Esophagus squamous epithelium (tissue), 5 donors: ENCODE results near the gene TMEM269. TPM values are rescaled to one million over a fixed set of nuclear protein-coding genes. Genes with fewer than 3 reads are reported as not detected.
"Not testable (repeated sequence)": the region's sequence is repeated elsewhere in the genome, so short reads cannot be mapped to it uniquely, and the experiment has no call there.

Source experiments
- DNase-seq: peaks from one replicate; lab custom pipeline; 2025; lab: John Stamatoyannopoulos, UW
- H3K27ac ChIP-seq, 4 donors: fragments of 200-600 bp; sonication (generic); one replicate each; pipeline ENCODE4 v1.5.1; 2016 to 2019; ENCODE audit warnings: mild to moderate bottlenecking in 1 of 4
- H3K27me3 ChIP-seq, 4 donors: fragments of 200-600 bp; sonication (generic); 1 replicate in 3 of 4; 2 replicates in 1 of 4; pipeline versions ENCODE4 v1.5.1 to v1.6.0; 2017 to 2021; ENCODE audit warnings: antibody characterized with exemption in 1 of 4
- H3K36me3 ChIP-seq, 3 donors: fragments of 200-600 bp; sonication (generic); one replicate each; pipeline ENCODE4 v1.5.1; 2016 to 2019
- H3K4me1 ChIP-seq, 3 donors: fragments of 200-600 bp; sonication (generic); one replicate each; pipeline ENCODE4 v1.5.1; 2017 to 2019
- H3K4me3 ChIP-seq, 4 donors: fragments of 200-600 bp; sonication (generic); 1 replicate in 3 of 4; 2 replicates in 1 of 4; pipeline ENCODE4 v1.5.1; 2016 to 2019; ENCODE audit warnings: mild to moderate bottlenecking in 2 of 4, moderate library complexity in 1 of 4
- H3K9me3 ChIP-seq, 3 donors: fragments of 200-600 bp; sonication (generic); one replicate each; pipeline ENCODE4 v1.5.1; 2016 to 2019
- POLR2A ChIP-seq, 4 donors: fragments of 450-650 bp; IDR thresholded peaks; one replicate each; pipeline ENCODE4 v1.6.1; 2017; ENCODE audit warnings: antibody characterized with exemption in 4 of 4, mild to moderate bottlenecking in 4 of 4, moderate library complexity in 3 of 4
- WGBS, 2 donors: methylation state at CpG; one replicate each; pipeline ENCODE4 v1.1.5; 2018; 5-methylcytosine and 5-hydroxymethylcytosine counted together
- intact Hi-C: fragments of 100-400 bp; cut with DNase I; formaldehyde crosslinking; loops from one replicate; pipeline ENCODE4 v1.15.0; 2022
- total RNA-seq, 4 donors: library from RNA; depleted of rRNA; stranded (reverse); fragments of >200 nt; gene quantifications; one replicate each; pipeline ENCODE4 v1.1.0, GENCODE V29; 2016
- TF ChIP-seq, protein P1 (sequence below), 6 experiments: fragments of 450-650 bp in 4 of 6; fragments of 200-600 bp in 2 of 6; sonication (generic) in 2 of 6; IDR thresholded peaks; one replicate each; pipeline ENCODE4 v1.5.1; 2016 to 2019; ENCODE audit warnings: antibody characterized with exemption in 6 of 6, mild to moderate bottlenecking in 4 of 6, moderate library complexity in 4 of 6
- donor health status: DM: yes; HTN: yes; CAD: no.

The TMEM269 gene
- total RNA-seq, 4 donors from 2014 or later, result not detected

DNA sequence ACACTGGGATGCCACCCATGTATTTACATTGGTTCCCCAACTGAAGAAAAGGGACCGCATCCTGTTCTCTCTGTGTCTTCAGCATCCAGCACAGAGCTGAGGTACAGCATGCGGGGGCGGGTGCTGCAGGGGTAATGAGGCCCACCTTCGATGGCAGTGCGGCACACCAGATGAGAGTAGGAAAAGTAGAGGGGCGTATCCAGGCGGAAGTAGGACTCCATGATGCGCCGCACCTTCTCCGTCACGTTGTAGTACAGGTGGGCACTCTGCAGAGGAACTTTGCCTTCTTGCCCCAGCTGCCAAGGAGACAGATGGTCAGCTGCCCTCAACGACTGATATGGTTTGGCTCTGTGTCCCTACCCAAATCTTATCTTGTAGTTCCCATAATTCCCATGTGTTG lies 34.8 kb upstream of the TMEM269 start:
- H3K4me1 ChIP-seq, result peaks cover 0 to 19% (median 0%) of the 10 kb centered on the region in 3 donors
- H3K4me3 ChIP-seq, result no peak overlapping the region
- no peaks in the 10 kb centered on the region for H3K9me3 ChIP-seq
- WGBS, 2 donors, result 91 to 93% methylated on average over 11 to 12 of the region's 12 CpGs
- intact Hi-C loops, result no loop called here
- H3K27ac ChIP-seq, result no peak overlapping the region
- H3K36me3 ChIP-seq, result peaks cover 0 to 87% (median 32%) of the 10 kb centered on the region in 3 donors
- H3K27me3 ChIP-seq, result no peaks in the 10 kb centered on the region
- no peak for DNase-seq
- TF ChIP-seq, protein P1, sequence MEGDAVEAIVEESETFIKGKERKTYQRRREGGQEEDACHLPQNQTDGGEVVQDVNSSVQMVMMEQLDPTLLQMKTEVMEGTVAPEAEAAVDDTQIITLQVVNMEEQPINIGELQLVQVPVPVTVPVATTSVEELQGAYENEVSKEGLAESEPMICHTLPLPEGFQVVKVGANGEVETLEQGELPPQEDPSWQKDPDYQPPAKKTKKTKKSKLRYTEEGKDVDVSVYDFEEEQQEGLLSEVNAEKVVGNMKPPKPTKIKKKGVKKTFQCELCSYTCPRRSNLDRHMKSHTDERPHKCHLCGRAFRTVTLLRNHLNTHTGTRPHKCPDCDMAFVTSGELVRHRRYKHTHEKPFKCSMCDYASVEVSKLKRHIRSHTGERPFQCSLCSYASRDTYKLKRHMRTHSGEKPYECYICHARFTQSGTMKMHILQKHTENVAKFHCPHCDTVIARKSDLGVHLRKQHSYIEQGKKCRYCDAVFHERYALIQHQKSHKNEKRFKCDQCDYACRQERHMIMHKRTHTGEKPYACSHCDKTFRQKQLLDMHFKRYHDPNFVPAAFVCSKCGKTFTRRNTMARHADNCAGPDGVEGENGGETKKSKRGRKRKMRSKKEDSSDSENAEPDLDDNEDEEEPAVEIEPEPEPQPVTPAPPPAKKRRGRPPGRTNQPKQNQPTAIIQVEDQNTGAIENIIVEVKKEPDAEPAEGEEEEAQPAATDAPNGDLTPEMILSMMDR (IDR thresholded peaks at IDR 0.05), result no peak
- no peak for TF ChIP-seq POLR2A (IDR thresholded peaks at IDR 0.05)

DNA sequence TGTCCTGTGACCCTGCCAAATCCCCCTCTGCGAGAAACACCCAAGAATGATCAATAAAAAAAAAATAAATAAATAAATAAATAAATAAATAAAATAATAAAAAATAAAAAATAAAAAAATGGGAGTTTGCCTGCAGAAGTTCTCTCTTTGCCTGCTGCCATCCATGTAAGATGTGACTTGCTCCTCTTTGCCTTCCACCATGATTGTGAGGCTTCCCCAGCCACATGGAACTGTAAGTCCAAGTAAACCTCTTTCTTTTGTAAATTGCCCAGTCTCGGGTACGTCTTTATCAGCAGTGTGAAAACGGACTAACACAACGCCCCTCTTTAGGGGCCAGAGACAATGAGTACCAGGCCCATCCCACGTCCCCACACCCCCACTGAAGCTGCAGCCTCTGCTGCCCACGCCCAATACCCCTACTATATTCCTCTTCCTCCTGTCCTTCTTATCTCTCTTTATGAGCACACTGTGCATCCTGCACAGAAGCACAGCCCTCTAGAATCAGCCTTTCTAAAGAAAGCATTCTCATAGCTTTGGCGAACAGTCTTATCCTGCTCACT lies 33.2 kb upstream of the TMEM269 start:
- WGBS, 2 donors, result 95 to 97% methylated on average over 7 to 8 of the region's 8 CpGs
- H3K4me1 ChIP-seq, H3K9me3 ChIP-seq, H3K4me3 ChIP-seq, intact Hi-C loops, H3K27me3 ChIP-seq, DNase-seq, H3K27ac ChIP-seq: not testable (repeated sequence)
- peaks cover 0 to 94% (median 32%) of the 10 kb centered on the region in 3 donors for H3K36me3 ChIP-seq

DNA sequence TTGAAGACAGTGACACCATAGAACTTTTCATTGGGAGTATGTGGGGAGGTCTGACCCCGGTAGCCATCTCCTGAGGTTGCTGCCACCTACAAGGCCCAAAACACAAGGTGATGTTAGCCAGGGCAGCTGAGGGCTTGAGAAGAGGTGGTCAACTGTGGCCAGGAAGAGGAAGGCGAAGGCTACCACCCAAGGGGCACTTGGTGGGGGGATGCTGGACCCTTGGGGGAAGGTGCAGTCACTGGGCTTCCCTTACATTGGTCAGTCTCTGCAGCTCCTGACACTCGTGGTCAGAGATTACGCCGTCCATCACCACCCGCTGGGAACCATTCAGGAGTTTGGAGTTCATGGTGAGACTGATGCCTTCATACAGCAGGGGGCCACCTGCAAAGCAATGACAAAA lies 32.5 kb upstream of the TMEM269 start:
- Histone ChIP-seq H3K4me1 (peaks cover 0 to under 1% (median 0%) of the 10 kb centered on the region in 3 donors), H3K36me3 (peaks cover 2 to 93% (median 32%) of the 10 kb centered on the region in 3 donors), H3K9me3 (no peaks in the 10 kb centered on the region), H3K27ac (no peak overlapping the region), H3K4me3 (no peak overlapping the region), H3K27me3 (no peaks in the 10 kb centered on the region)
- DNase-seq, result no peak
- TF ChIP-seq POLR2A (IDR thresholded peaks at IDR 0.05), result no peak
- TF ChIP-seq, protein P1 (IDR thresholded peaks at IDR 0.05), result no peak
- intact Hi-C loops, result no loop called here
- 90 to 91% methylated on average over 4 of the region's 6 CpGs for WGBS, 2 donors

DNA sequence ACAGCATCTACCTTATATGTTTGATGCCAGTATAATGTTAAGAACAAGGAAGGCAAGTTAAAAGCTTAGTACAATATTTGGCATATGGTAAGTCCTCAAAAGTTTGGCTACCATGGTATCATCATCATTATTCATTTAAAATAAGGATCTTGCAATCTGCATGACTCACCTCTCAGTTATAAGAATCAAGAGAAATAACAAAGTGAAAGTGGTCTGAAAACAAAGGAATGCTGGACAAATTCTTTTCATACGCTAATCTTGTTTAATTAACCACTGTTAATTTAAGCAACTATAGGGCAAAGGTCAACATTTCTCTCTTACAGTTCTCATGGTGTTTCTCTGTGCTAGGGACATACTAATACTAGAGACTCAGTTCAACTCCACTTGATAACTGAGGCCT lies 31.7 kb upstream of the TMEM269 start:
- peaks cover 10 to 93% (median 31%) of the 10 kb centered on the region in 3 donors for H3K36me3 ChIP-seq
- H3K9me3 ChIP-seq, result no peaks in the 10 kb centered on the region
- H3K27ac ChIP-seq, result no peak overlapping the region
- intact Hi-C loops, result no loop called here
- no peak for DNase-seq
- WGBS, 2 donors, result 37 to 42% methylated on average over 1 of the region's 1 CpG
- no peaks in the 10 kb centered on the region for H3K4me1 ChIP-seq
- no peak overlapping the region for H3K4me3 ChIP-seq
- TF ChIP-seq POLR2A (IDR thresholded peaks at IDR 0.05), result no peak
- TF ChIP-seq, protein P1 (IDR thresholded peaks at IDR 0.05), result no peak
- H3K27me3 ChIP-seq, result no peaks in the 10 kb centered on the region

DNA sequence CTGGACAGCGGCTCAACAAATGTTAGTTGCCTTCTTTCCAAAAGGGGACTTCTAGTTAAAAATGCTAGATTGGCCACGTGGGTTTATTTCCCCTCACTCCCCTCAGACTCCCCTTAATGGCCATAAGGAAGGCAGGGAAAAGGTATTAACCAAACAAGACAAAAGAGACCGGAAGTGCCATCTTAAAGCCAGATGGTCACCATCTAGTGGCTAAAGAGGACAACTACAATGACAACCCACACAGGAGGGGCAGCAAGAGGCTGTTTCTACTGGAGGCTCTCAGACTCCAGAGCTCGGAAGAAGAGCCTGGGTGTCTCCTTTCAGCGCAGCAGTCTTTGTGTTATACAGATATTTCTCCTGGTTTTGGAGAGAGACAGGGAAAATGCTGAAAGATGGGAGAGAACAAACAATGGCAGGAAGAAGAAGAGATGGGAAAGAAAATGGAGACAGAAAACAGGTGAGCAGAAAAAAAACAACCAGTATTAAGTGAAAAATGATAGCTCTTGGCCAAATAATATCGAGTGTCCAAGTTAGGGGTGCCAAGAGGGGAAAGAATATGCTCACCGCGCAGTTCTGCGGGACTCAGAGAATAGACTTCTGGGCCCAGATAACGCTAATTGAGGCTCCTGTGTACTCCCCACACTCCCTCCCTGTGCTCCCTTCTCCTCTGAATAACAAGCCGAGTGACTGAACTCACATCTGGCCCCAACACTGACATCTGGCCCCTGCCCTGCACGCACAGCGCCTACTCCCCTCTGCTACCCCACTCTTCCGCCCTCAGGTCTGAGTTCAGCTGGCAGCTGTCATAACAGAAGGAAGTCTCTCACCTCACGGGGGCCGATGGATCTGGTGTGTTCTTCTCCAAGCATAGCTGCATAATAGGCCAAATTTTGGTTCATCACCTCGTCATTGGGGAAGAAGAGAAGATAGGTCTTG lies 27.6 kb upstream of the TMEM269 start:
- Histone ChIP-seq H3K27ac (no peak overlapping the region), H3K4me3 (no peak overlapping the region), H3K4me1 (peaks cover 0 to under 1% (median 0%) of the 10 kb centered on the region in 3 donors), H3K27me3 (no peaks in the 10 kb centered on the region), H3K9me3 (no peaks in the 10 kb centered on the region), H3K36me3 (peaks cover 10 to 95% (median 20%) of the 10 kb centered on the region in 3 donors)
- intact Hi-C loops, result no loop called here
- TF ChIP-seq, protein P1 (IDR thresholded peaks at IDR 0.05), result peak; percentile 14 to 68 (median 62)
- TF ChIP-seq POLR2A (IDR thresholded peaks at IDR 0.05), result no peak
- WGBS, 2 donors, result 72 to 73% methylated on average over 16 to 17 of the region's 17 CpGs
- no peak for DNase-seq
